ENCODE data around the gene KHSRP.
A peak's percentile ranks its signal among the peaks of the same experiment; 100 is the strongest.

GRCh38 chr19:6459262-6460098 is 34.9 kb upstream of the KHSRP start, which contains the start of gene SLC25A23:
- TF ChIP-seq POLR2A (IDR thresholded peaks at IDR 0.05) (peak in 1 of 2 donors; percentile 20), CTCF (IDR thresholded peaks at IDR 0.05) (no peak)
